Activated CD8-positive, alpha-beta T cell treated with anti-CD3 and anti-CD28 coated beads for 36 hours (primary cell): Measurements from ENCODE around the gene PARD3. TPM values are rescaled to one million over a fixed set of nuclear protein-coding genes. Genes with fewer than 3 reads are reported as not detected.

Experiments
- ATAC-seq: fragments of 200-7000 bp; cut with Tn5 transposase; one replicate; pipeline ENCODE4 v1.10.0; 2021; ENCODE audit warnings: mild to moderate bottlenecking, moderate library complexity
- CTCF ChIA-PET: fragments of 350-600 bp; sonication (Branson Sonifier 250); formaldehyde crosslinking; loops from one replicate; lab custom pipeline; 2021; ENCODE audit warnings: antibody characterized with exemption; lab: Charles Lee
- POLR2A ChIA-PET: fragments of 350-600 bp; sonication (Branson Sonifier 250); formaldehyde crosslinking; loops from one replicate; lab custom pipeline; 2021; ENCODE audit warnings: antibody characterized with exemption; lab: Charles Lee
- DNase-seq: peaks from one replicate; pipeline ENCODE4 v3.0.0-alpha.2; 2020
- H3K27ac Mint-ChIP-seq: one replicate; pipeline ENCODE4 v1.8.0; 2021; ENCODE audit warnings: mild to moderate bottlenecking, mixed read lengths
- H3K27me3 Mint-ChIP-seq: one replicate; pipeline ENCODE4 v1.8.0; 2021; ENCODE audit warnings: mixed read lengths
- H3K36me3 Mint-ChIP-seq: one replicate; pipeline ENCODE4 v1.8.0; 2021; ENCODE audit warnings: low read depth, mixed read lengths
- H3K4me1 Mint-ChIP-seq: one replicate; pipeline ENCODE4 v1.8.0; 2021; ENCODE audit warnings: low read depth, mixed read lengths
- H3K4me3 Mint-ChIP-seq: one replicate; pipeline ENCODE4 v1.8.0; 2021; ENCODE audit warnings: mild to moderate bottlenecking, moderate library complexity, mixed read lengths
- H3K9me3 Mint-ChIP-seq: one replicate; pipeline ENCODE4 v1.8.0; 2021; ENCODE audit warnings: mixed read lengths
- CTCF ChIP-seq: fragments of 200-600 bp; IDR thresholded peaks from one replicate; pipeline ENCODE4 v1.8.0; 2022; ENCODE audit warnings: antibody characterized with exemption, mild to moderate bottlenecking
- intact Hi-C: fragments of 100-400 bp; cut with micrococcal nuclease; formaldehyde crosslinking; loops from one replicate; pipeline ENCODE4 v1.10.0; 2022
- total RNA-seq, 2 experiments: library from RNA; stranded (reverse); gene quantifications; one replicate each; pipeline ENCODE4 v1.2.3, GENCODE V29; 2021

PARD3 gene
- total RNA-seq, 2 experiments from 2014 or later, result 1.6 to 2.0 TPM

DNA sequence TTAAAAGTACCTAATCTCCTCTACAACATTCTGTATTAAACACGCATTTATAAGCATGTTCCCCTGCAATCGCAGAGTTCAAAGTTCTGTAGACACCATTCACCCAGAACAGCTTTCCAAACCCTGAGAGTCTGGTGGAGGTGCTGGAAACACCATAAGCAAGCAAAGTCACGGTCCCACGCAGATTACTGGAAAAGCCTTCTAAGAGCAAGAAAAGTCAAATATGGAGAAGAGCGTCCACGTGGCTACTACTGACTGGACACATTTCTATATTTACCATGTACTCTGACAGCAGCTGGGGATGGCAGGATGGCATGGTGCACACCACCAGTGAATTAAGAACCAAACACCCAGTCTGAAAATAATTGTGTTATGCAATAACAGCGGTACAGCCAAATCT is 97.7 kb downstream of the PARD3 start:
- no peak for ATAC-seq
- H3K27me3 Mint-ChIP-seq, result no peaks in the 10 kb centered on the region
- intact Hi-C loops, result no loop called here
- no peaks in the 10 kb centered on the region for H3K4me1 Mint-ChIP-seq
- no peaks in the 10 kb centered on the region for H3K9me3 Mint-ChIP-seq
- no peak overlapping the region for H3K4me3 Mint-ChIP-seq
- H3K27ac Mint-ChIP-seq, result no peak overlapping the region
- ChIA-PET CTCF (no interaction called here), POLR2A (no interaction called here)
- no peak for DNase-seq
- H3K36me3 Mint-ChIP-seq, result no peaks in the 10 kb centered on the region
- TF ChIP-seq CTCF, result no peak

- Mint-ChIP-seq H3K27ac (no peak overlapping the region), H3K36me3 (no peaks in the 10 kb centered on the region), H3K4me1 (no peaks in the 10 kb centered on the region), H3K9me3 (no peaks in the 10 kb centered on the region), H3K4me3 (no peak overlapping the region), H3K27me3 (no peaks in the 10 kb centered on the region)
- ChIA-PET CTCF (no interaction called here), POLR2A (no interaction called here)
- intact Hi-C loops, result no loop called here
- no peak for TF ChIP-seq CTCF
- ATAC-seq (no peak), DNase-seq (no peak)
These were observed 98.1 kb downstream of the PARD3 start for GRCh38 chr10:34716958-34717357.

- no peaks in the 10 kb centered on the region for H3K27me3 Mint-ChIP-seq
- H3K4me1 Mint-ChIP-seq, result no peaks in the 10 kb centered on the region
- POLR2A ChIA-PET, result no interaction called here
- DNase-seq (no peak), ATAC-seq (no peak)
- H3K4me3 Mint-ChIP-seq, result no peak overlapping the region
- H3K36me3 Mint-ChIP-seq, result no peaks in the 10 kb centered on the region
- intact Hi-C loops, result no loop called here
- no peak for TF ChIP-seq CTCF
- H3K27ac Mint-ChIP-seq, result no peak overlapping the region
- CTCF ChIA-PET, result no interaction called here
- H3K9me3 Mint-ChIP-seq, result no peaks in the 10 kb centered on the region
These were observed 98.9 kb downstream of the PARD3 start for GRCh38 chr10:34716234-34716633.

DNA sequence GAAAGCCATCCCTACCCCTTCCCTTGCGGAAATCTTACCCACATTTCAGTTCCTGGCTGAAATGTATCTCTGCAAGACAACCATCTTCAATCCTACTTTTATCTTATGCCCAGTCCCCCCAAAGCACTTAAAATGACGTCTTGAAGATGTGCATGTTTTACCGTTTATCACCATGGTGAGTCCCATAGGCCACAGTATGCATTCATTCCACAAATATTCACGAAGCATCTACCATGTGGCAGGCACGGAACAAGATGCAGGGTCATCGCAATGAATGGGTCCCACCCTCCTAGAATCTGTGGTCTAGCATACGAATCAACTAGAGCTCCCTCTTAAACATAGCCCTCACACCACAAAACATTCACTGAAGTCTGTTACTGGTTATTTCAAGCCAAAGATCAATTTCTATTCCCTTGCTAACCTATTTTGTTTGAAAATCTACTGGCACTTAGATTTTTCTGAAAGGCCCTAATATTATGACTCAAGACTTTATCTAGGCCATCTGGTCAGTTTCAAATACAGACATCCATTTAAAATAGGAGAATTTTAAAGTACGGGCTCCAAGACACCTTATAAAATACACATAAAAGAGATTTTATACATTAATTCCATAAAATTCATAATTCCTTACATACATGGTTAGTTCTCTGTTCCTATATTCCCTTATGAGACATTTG is 99.4 kb downstream of the PARD3 start:
- Mint-ChIP-seq H3K4me1 (no peaks in the 10 kb centered on the region), H3K27ac (no peak overlapping the region), H3K4me3 (no peak overlapping the region), H3K36me3 (no peaks in the 10 kb centered on the region), H3K27me3 (no peaks in the 10 kb centered on the region), H3K9me3 (no peaks in the 10 kb centered on the region)
- DNase-seq (no peak), ATAC-seq (no peak)
- intact Hi-C loops, result no loop called here
- POLR2A ChIA-PET, result no interaction called here
- no peak for TF ChIP-seq CTCF
- CTCF ChIA-PET, result no interaction called here

- no peaks in the 10 kb centered on the region for H3K4me1 Mint-ChIP-seq
- intact Hi-C loops, result no loop called here
These were observed 101.2 kb downstream of the PARD3 start for GRCh38 chr10:34713875-34714274.

More at GRCh38 chr10:34713875-34714274, 101.2 kb downstream of the PARD3 start:
- Mint-ChIP-seq H3K4me3 (no peak overlapping the region), H3K9me3 (no peaks in the 10 kb centered on the region), H3K27me3 (no peaks in the 10 kb centered on the region), H3K36me3 (no peaks in the 10 kb centered on the region), H3K27ac (no peak overlapping the region)
- no peak for DNase-seq
- ChIA-PET CTCF (no interaction called here), POLR2A (no interaction called here)
- ATAC-seq, result no peak
- no peak for TF ChIP-seq CTCF
